Central memory CD4-positive, alpha-beta T cell (primary cell): ENCODE results near the gene SLC38A8.

Experiments used
- DNase-seq: peaks from one replicate; pipeline ENCODE4 v3.0.0; 2022
- total RNA-seq, 3 experiments: gene quantifications; one replicate each; lab custom pipeline; 2026; lab: John Stamatoyannopoulos, UW

SLC38A8 gene
- total RNA-seq = 0 to 0.22 (median 0.07) reads per million in 3 experiments

DNA sequence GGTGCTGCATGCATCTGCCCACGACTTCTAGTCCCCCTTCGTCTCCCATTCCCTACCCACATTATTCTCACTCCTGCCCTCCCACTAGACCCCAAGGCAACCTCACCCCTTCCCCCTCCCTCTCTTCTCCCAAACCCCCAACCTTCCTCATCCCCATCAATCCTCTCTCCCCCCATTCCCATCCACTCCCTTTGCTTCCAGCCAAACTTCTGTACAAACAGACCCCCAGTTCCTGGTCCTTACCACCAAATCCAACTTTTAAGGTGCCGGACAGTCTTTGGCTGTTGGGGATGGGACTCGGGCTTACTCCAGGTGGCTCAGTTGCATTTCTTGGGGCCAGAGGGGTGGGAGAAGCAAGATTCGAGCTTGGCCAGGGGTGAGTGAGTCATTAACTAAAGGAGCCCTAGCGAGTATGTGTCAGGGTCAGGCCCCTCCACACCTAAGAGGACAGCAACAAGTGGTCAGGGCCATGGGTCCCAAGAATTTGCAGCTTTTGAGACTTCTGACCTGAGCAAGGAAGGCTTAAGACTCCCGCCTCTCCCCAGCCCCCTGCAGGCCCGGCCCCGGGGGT lies at the start of gene SLC38A8:
SLC38A8 (minus strand) TSS at position 488 of the 571 bp plus-strand sequence. CDS start 638 bp downstream, outside the sequence.
- no peak for DNase-seq

DNA sequence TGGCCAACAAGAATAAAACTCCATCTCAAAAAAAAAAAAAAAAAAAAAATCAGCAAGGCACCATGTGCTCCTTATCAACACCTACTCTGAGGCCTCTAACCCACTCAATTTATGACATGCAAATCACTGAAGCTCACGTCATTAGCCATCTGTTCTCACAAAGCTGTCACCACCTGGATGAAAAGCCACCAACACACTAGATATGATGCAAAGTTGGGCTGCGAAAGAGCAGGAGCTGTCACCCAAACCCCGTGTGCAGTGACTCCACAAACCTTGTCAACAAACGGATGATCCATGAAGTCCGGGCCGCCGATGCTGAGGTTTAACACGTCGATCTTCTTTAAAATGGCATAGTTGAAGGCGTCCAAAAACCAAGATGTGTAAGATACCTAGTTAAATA lies 48.9 kb upstream of the SLC38A8 start:
- DNase-seq = no peak

DNA sequence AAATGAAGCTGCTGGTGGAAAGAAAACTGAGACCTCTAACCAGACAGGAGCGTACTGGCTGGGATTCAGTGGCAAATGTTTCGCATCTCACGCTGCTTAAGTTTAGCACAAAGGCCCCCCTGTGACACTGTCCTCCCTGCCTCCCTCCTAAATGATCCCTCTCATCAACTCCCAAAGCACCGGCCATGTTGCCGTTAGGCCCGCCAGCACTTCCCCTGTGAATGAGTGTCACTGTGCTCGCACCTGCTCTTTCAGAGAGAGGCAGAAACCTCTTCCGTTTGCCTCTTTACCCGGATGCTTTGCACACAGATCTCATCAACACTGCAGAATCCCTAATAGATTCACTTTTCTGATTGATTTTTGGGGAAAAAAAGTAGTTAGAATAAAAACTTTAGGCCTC lies 47.6 kb upstream of the SLC38A8 start:
- DNase-seq = no peak

DNA sequence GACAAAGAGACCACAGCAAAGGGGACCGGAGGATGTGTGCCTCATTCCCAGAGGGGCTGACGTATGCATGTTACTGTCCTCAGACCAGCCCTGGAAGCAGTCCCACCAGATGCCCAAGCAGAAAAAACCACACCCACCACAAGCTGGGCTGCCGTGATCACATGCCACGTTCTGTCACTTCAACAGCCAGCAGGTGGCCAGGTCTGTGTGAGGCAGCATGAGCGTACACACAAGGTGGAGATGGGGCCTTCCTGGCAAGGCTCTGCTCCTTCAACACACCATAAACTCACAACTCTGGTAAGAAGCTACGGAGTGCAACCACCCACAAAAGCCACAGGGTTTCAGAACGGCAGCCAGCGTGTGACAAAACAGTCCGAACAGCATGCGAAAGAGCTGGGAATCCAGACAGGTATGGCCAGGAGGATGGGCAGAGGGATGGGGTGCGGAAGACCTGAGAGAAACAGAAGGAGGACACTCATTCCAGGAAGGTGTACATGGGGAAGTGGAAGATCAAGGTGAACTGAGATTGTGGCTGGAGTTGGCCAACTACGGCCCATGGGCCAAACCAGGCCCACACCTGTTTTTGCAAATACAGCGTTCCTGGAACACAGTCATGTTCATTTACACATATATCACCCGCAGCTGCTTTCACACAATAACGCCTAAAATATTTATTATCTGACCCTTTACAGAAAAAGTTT lies 46.2 kb upstream of the SLC38A8 start:
- peak; percentile 33 for DNase-seq

DNA sequence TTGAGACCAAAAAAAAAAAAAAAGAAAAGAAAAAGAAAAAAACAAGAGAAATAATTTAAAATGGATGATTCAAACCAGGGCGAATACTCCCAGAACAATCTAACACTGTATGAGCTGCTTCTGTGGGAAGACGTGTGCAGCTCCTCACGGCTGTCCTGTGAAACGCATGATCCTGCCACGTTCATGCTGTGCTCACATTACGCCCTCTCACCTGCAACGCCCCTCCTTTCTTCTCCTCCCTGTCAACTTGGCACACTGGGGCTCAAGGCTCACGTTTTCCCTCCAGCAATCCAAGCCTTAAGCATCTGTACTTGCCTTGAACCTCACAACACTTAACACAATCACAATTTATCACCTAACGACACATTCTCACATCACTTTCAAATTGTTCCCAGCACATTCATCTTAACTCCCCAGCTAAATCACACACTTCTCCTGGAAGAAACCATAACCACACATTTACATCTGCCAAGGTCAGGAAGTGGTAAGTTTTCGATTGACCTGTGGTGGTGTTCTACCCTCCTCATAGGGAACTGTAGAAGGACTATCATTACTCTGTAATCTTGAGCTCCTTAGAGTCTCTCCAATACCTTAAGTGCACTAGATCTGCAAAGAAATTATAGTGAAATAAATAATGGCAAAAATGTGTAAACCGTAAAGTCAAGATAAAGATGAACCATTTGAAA lies 45.0 kb upstream of the SLC38A8 start:
- DNase-seq = no peak

DNA sequence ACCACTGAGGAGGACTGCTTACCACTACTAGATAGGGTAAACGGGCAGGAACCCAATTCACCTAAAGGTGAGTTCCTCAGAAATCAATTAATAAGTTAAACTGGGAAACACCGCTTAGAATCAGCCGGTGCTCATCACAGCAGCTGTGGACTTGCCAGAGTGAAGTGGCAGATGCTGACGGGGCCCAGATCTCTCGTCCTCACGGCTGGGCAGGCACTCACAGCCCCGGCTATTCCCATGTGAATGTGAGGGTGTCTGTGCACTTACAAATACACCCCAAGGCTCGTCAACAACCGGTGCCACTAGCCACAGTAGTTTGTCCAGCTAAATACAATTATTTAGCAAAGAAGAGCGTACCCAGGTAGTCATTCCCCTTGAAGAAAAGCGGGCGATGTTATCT lies 44.4 kb upstream of the SLC38A8 start:
- no peak for DNase-seq

DNA sequence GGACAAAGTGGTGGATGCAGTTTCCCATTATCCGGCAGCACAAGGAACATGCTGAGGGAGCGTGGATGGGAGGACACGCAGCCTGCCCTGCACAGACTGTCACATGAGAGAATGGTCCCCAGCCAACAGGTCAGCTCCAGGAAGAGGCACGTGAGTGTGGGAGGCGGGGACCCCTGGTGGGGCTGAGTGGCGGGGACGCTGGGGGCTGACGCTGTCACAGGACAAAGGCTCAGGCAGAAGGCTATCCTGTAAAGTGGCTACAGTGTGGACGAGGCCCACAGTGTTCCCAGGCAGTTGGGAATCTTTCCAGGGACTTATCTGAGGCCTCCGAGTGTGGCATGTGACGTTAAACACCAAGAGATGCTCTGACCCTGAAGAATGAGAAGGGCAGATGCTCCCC lies 43.7 kb upstream of the SLC38A8 start:
- no peak for DNase-seq

DNA sequence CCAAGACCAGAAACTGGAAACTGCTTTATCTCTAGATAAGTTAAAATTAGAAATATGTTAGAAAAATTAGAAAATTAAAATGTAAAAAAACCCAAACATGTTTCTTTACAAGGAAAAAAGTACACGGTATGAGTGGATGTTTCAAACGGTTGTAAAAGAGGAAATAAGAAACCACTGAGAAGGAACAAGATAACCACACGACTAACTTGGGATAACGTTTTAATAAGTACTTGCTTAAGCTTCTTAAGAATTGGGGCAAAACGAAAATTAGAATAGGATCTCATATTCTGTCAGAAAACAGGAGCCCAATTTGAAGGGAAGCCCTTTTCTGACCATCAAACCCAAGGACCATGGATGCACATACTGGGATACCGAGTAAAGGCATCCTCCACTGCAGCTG lies 43.2 kb upstream of the SLC38A8 start:
- no peak for DNase-seq

DNA sequence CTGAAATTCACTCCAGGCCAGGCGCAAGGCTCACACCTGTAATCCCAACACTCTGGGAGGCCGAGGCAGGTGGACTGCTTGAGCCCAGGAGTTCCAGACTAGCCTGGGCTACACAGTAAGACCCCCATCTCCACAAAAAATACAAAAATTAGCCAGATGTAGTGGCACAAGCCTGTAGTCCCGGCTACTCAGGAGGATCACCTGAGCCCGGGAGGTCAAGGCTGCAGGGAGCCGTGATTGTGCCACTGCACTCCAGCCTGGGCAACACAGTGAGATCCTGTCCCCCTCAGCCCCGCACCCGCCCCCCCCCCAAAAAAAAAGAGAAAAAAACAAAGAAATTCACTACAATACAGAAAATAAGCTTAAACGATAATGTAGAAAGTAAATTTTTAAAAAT lies 42.7 kb upstream of the SLC38A8 start:
- no peak for DNase-seq

DNA sequence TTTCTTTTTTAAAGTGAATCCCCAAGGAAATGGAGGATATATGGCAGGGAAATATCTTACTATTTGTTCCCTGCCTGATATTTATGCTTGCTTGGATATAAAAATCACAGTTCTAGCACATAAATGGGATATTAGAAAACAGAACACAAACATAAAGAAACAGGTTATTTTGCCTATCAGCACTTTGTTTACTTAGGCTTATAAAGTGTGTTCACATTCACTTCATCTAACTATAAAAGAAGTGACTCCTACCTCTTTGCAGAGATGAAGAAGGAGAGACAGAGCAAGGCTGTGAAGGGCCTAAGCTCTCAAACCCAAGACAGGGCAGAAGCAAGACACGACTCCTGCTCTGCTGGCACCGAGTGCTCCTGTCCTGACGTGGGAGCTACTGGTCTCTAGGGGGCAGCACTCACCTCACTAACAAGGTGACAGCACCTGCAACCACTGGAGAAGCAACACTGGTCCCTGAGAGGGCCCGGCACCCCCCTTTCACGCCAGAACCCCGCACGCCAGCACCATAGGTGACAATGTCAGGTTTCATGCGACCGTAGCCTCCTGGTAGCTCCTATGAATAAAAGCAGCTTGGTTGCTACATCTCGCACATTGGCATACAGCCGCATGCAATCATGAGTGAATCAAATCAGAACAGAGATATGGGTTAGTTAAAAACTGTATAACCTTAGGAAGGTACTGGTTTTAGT lies 42.1 kb upstream of the SLC38A8 start:
- peak; percentile 61 for DNase-seq

DNA sequence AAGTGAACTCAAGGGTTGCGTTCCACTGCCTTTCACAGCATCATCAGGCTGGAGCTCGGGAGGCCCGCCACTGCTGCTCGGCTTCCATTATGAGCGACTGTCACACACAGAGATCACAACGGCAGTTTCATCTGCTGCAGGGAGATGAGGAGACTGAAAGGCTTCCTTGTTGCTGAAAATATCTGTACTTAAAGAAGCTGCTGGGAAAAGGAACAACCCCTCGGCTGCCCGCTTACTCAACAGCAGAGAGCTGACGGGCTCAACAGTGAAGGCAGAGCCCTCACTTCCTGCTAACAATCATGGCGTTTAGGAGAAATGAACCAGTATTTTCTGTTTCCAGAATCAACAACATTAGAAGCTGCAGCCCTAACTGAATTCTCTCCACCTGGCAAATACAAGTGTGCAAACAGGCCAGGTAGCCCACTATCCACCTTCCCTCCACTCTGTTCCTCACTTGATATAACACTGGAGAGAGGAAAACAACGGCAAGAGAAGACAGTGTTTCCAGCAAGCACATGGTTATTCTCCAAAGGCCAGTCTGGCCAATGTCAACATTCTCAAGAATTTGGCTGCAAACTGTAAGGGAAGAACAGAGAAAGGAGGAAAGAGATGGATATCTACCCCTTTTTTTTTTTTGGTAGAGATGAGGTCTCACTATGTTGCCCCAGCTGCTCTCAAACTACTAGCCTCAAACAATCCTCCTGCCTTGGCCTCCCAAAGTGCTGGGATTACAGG lies 40.4 kb upstream of the SLC38A8 start:
- no peak for DNase-seq

DNA sequence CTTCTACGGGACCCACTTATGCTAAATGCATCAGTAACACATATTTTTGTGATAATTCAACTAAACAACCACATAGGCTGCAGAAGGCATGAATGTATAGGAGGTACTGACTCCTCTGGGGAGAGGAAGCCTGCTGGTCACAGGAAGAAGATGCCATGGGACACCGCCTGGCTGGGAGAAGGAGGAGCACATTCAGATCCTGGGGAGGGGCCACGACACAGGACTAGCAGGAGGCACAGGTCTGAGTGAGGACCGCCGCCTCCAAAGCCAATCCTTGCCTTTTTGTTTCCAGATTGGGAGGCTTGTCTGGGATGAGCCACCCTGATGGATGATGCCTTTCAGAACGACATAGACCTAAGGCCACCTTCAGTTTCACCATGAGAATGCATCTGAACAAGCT lies 39.5 kb upstream of the SLC38A8 start:
- no peak for DNase-seq

DNA sequence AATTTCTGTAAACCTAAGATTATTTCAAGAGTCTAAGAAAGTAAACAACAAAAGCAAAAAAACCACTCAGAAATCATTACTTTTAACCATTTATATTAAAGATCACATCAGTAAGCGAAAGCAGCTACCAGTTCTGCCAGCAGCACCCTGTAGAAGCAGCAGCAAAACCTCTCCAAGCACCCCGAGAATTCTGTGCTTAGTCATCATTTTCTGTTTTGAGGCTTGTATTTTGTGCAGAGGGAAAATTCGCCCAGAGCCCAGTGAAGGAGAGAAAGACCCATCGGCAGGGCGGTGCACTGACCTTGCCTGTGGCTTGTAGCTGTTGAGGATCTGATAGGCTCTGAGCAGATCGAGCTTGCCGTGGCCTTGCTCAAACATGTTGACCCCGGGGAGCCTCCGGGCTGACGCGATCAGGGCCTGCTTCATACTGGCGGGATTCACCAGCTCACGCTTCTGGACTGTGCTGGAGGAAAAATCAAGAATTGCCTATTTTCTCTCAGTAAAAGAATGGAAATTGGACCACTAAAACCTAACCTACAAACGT lies 38.9 kb upstream of the SLC38A8 start:
- DNase-seq = no peak

DNA sequence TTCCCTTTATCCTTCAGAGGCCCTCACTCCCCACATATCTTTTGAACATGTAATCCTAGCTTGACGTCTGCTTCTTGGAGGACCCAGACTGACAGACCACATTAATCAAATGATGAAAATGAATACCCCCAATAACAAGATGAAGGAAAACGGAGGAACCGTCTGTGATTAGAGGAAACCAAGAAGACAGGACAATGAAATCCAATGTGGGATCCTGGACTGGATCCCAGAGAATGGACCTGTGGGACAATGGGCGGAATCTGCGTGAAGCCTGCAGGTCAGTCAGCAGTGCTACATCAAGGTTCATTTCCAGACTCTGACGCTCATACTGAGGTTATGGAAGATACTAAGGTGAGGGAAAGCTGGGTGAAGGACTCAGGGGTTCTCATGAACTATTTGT lies 38.2 kb upstream of the SLC38A8 start:
- DNase-seq = no peak

DNA sequence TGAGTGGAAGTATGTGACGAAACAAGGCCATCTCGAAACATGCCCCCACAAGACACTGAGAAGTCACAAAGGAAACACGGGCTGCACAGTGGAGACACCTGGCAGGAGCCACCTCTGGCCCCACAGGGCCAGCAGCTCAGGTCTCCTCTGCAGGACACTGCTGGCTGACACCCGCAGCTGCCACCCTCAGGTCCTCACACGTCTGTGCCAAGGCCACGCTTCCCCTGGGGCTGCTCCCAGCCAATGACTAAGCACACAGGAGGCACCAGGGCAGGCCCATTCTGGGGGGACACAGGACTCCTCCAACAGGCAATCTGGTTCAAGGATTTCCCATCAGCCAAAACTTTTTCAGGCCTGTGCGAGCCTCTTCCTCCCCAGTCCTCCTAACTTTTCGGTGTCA lies 37.8 kb upstream of the SLC38A8 start:
- no peak for DNase-seq

DNA sequence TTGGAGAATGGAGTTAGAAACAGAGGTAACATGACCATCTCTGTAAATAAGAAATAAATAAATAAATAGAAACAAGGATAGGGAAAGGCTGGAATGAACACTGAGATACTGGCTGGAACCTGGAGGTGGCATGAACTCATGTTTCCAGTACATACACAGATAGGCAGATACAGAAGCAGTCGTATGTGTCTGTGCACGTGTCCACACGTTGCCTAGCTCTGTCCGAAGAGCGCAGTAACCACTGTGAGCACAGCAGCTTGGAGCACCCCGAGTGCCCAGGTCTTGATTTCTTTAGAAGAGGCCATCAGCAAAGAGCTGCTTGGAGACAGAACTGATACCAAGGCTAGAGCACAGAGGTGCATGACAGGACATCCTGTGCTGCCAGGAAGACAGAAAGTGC lies 37.1 kb upstream of the SLC38A8 start:
- no peak for DNase-seq

DNA sequence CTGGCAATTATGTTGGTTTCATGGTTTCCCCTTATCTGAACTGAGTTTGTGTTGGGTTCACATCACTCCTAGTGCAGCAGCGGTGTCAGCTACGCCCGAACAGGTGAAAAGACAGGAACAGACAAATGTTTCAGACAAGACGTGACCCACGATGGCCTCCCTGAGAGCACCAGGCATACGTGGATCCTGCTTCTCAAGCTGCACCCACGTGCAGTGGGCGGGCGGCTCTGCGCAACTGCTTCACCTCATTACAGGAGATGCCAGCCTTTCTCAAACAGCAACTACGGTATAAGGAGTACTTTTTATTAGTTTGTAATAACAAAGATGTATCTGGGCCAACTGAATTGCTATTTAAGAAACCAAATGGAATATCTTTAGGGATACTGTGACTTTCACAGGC lies 32.8 kb upstream of the SLC38A8 start:
- DNase-seq = no peak

DNA sequence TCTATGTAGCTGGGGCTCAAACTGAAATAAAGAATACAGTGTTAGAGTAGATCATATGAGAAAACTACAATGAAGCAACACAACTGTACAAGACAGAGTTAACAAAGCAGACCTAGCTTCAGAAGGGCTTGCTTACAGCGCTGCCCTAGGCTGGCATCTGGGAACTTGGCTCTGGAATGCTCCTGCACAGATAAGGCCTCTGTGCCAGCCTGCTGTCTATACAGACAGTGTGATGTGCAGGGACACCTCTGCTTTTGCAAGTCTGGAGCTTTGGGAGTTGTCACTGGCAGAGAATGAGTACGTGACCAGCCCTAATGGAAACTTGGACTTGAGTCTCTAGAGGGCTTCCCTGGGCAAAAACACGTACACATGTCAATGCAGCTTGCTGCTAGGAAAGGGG lies 32.1 kb upstream of the SLC38A8 start:
- DNase-seq = no peak

DNA sequence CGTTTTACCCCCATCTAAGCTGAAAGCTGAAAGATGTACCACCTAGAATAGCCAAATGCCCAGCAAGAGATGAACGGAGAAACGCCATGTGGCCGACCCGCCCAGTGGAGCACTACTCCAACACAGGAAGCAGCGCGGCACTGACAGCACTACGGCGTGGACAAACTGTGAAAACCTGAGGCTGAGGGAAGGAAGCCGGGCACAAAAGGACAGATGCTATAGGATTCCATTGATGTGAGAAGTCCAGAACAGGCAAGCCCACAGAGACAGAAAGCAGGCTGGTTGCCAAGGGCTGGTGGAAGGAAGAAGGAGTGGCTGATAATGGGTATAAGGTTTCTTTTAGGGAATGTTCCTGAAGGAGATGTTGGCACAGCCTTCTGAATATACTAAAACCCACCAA lies 29.4 kb upstream of the SLC38A8 start:
- no peak for DNase-seq

DNA sequence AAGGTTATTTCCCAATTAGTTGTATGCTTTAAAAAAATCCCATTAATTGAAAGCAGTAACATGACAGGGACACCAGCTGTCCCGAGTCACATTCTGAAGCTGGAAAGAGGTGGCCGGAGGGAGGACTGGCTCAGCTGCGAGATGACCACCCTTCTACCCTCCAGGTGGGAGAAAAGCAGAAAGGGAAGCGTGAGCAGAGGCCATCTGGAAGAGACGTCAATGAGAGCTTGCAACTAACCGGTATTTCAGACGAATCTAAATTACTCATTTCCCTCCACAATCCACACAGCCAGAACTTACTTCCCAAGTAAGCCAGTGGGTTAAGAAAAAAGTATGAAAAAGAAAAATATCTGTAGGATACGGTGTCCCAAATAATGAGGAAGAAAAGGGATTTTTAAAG lies 28.5 kb upstream of the SLC38A8 start:
- DNase-seq = no peak

DNA sequence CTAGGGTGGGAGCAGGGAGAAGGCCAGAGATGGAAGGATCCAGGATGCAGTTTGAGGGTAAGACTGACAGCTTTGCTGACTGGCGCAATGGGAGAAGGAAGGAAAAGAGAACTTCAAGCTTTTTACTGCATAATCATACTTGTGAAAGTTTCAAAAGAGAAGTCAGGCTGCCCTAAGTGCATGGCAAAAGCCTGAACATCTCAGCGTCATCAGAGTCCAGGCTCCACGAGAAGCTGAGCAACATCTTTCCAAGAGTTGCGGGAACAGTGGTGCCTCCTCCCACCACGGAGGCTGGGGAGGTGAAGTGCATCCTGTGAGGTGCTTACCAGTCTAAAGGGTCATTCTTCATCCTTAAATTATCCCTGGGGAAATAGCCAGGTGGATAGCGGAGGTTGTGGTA lies 26.9 kb upstream of the SLC38A8 start:
- no peak for DNase-seq

DNA sequence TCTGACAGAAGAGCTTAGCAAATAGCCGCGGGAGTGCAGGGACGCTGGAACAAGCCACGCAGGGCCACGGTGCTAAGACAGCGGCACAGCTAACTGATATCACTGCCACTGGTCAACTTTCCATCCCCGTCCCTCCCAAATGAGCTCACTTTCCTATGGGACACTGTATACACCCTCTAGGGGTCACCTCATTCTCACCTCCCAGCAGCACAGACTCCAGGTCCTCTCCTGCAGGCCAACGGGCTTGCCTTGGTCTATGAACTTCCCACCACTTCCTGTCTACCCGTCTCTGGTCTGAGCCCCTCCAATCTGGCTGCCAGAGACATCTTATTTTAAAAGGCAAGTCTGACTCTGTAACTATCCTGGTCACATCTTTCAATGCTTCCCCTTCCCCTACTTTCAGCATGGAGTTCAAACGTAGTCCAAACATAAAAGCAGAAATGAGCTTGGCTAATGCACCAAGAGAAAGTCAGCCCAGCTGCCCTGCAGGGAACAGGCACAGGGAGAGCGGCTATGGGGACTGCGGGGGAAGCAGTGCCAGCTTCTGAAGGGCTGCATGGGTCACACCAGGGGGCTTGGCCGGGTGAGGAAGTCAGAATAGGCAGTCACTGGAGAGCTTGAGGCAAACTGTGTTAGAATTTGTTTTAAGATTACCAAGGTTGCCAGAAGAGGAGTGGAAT lies 26.3 kb upstream of the SLC38A8 start:
- no peak for DNase-seq
